Stomach smooth muscle (tissue), 2 donors: ENCODE data around the gene IGF2R.

Experiments
- H3K27ac ChIP-seq: one replicate; pipeline ENCODE4 v1.7.0; 2013; ENCODE audit warnings: mild to moderate bottlenecking, low read length, inconsistent platforms
- H3K27me3 ChIP-seq, 2 donors: one replicate each; pipeline ENCODE4 v1.7.0; 2013; ENCODE audit warnings: low read length in 2 of 2; ENCODE audit not compliant: insufficient read depth in 2 of 2, control insufficient read depth in 1 of 2
- H3K36me3 ChIP-seq, 2 donors: one replicate each; pipeline ENCODE4 v1.7.0; 2013; ENCODE audit warnings: low read length in 2 of 2; ENCODE audit not compliant: control insufficient read depth in 2 of 2, insufficient read depth in 2 of 2
- H3K4me1 ChIP-seq: one replicate; pipeline ENCODE4 v1.7.0; 2013; ENCODE audit warnings: low read length; ENCODE audit not compliant: control insufficient read depth, insufficient read depth
- H3K4me3 ChIP-seq, 2 donors: one replicate each; pipeline ENCODE4 v1.7.0; 2013; ENCODE audit warnings: low read length in 2 of 2
- H3K9ac ChIP-seq, 2 donors: one replicate each; pipeline ENCODE4 v1.7.0; 2013; ENCODE audit warnings: low read length in 2 of 2, mild to moderate bottlenecking in 1 of 2
- H3K9me3 ChIP-seq, 2 donors: one replicate each; pipeline ENCODE4 v1.7.0; 2013; ENCODE audit warnings: low read length in 2 of 2; ENCODE audit not compliant: control insufficient read depth in 2 of 2
- donor health status: healthy.
- donor health status: Pancreatic carcinoma.

Gene IGF2R

DNA sequence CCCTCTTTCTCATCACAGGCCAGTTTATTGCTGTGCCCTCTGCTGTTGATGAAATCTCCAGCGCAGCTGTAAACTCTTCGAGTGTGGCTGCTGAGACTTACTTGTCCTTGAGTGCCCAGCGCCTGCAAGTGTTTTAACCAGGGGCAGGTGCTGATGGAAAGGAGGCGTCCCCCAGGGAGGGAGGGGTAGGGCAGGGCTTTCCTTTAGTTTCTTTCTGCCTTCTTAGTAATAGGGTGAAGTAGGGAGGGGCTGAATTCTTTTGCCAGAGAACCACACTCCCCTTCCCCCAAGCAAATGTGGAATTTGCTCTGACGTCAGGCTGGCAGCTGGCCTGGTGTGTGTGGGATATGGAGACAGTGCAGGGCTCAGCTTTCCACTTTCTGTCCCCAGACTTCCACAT is 61.2 kb downstream of the IGF2R start:
- Histone ChIP-seq H3K4me3 (peak overlapping the region; percentile 0 to 61), H3K27ac (peak overlapping the region; percentile 81), H3K36me3 (peaks cover 31 to 44% of the 10 kb centered on the region in 2 donors), H3K4me1 (peaks cover 11% of the 10 kb centered on the region), H3K27me3 (no peaks in the 10 kb centered on the region), H3K9me3 (no peaks in the 10 kb centered on the region), H3K9ac (peak overlapping the region; percentile 51 to 55)

DNA sequence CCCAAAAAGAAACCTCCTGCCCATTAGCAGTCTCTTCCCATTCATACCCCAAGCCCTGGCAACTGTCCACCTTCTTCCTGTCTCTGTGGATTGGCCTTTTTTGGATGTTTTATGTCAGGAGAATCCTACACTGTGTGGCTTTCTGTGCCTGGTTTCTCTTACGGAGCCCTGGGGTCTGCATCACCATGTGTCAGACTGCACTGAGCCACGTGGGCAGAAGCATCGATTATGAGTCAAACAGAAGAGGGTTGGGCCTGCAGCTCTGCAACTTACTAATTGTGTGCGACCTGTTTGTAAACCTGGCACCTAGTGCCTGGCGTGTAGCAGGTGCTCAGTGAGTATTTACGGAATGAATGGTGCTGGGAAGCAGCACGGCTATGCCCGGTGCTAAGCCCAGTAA is 62.6 kb downstream of the IGF2R start:
- Histone ChIP-seq H3K27ac (no peak overlapping the region), H3K27me3 (no peaks in the 10 kb centered on the region), H3K9me3 (no peaks in the 10 kb centered on the region), H3K4me3 (no peak overlapping the region), H3K36me3 (peaks cover 38 to 41% of the 10 kb centered on the region in 2 donors), H3K4me1 (peaks cover 13% of the 10 kb centered on the region), H3K9ac (no peak overlapping the region)

DNA sequence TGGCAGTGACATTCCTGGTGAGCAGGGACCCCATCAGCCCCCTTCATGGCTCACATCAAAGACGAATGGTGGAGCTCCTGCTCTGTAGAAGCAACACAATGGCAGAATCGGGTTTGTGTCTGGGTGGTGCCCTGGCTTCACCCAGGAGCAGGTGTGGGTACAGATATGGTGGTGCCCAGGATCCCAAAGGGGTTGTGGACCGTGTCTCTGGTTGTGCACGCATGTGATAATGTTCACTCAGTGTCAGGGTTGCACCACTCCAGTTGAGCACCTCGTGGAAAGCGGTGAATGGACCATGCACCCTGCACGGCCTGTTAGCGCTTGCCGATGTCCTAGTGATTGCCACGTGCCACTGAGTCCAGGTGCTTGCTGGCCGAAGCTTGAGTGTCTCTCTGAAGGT is 63.0 kb downstream of the IGF2R start:
- no peak overlapping the region for H3K27ac ChIP-seq
- peaks cover 38 to 41% of the 10 kb centered on the region in 2 donors for H3K36me3 ChIP-seq
- H3K27me3 ChIP-seq = no peaks in the 10 kb centered on the region
- H3K9me3 ChIP-seq = no peaks in the 10 kb centered on the region
- no peak overlapping the region for H3K4me3 ChIP-seq
- no peak overlapping the region for H3K9ac ChIP-seq
- H3K4me1 ChIP-seq = peaks cover 13% of the 10 kb centered on the region

DNA sequence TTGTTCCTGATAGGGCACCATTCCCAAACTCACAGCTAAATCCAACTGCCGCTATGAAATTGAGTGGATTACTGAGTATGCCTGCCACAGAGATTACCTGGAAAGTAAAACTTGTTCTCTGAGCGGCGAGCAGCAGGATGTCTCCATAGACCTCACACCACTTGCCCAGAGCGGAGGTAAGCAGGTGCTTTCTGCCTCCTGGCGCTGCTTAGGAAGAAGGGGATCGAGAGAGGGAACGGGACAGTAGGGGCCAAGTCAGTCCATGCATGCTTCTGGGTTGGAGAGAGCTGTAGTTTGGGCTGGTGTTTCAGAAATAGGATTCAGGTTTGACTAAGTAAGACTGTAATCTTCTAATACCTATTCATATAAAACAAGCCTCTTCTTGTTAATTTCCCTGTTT is 63.7 kb downstream of the IGF2R start:
- peaks cover 13% of the 10 kb centered on the region for H3K4me1 ChIP-seq

DNA sequence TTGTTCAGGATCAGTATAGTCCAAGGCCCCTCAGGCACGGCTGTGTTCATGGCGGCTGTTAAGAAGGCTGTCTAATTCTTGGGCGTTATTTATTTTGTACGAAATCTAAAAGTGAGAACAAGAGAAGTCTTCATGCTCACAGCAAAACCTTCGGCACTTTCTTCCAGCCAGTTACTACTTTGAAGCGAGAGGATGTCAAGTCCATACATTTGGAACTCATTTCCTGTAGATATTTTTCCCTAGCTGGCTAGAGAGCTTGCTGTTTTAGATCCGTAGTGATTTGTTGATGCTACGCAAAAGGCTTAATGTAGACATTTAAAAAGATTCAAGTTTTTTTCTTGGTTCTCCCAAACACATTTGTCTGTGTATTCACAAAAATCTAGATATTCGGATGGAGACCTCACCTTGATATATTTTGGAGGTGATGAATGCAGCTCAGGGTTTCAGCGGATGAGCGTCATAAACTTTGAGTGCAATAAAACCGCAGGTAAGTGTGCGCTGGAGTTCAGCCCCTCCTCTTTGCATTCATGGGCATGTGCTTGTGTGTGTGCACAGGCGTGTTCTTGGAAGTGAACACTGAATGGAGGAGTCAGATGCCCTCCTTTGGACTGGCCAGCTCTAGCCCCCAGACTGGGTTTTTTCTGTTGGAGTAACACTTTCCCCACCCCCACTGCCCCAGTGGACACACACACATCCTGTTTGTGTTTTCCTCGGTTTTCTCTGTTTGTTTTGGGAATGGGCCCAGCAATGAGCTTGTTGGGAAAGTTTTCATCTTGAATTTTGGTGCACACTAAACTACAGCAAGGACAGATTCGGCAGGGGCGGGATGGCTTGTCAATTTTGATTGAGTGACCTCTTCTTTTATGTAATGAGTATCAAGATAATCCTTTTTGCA is 65.4 kb downstream of the IGF2R start:
- H3K36me3 ChIP-seq = peaks cover 29 to 33% of the 10 kb centered on the region in 2 donors
- H3K9ac ChIP-seq = no peak overlapping the region
- no peaks in the 10 kb centered on the region for H3K27me3 ChIP-seq
- H3K27ac ChIP-seq = no peak overlapping the region
- no peak overlapping the region for H3K4me3 ChIP-seq
- H3K9me3 ChIP-seq = no peaks in the 10 kb centered on the region
- peaks cover 13% of the 10 kb centered on the region for H3K4me1 ChIP-seq

More for the DNA sequence above, 63.7 kb downstream of the IGF2R start:
- Histone ChIP-seq H3K36me3 (peaks cover 32 to 36% of the 10 kb centered on the region in 2 donors), H3K9me3 (no peaks in the 10 kb centered on the region), H3K4me3 (no peak overlapping the region), H3K9ac (no peak overlapping the region), H3K27me3 (no peaks in the 10 kb centered on the region), H3K27ac (no peak overlapping the region)

DNA sequence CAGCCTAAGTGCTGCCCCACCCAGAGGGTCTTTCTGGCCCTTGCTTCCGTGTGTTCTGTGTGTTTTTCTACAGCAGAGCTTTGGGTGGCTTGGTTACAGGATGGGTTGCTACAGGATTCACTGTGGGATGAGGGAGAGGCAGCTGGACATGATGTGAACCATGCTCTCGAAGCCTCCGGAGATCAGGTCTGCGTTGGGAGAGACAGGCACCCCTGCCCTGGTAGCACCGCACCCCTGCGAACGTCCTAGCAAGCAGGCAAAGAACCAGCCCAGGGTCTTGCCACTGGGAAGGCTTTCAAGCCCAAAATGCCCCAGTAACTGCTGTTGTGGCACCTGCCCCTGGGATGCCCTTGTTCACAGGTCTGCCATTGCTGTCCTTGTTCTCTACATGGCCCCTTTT is 66.4 kb downstream of the IGF2R start:
- Histone ChIP-seq H3K9me3 (no peaks in the 10 kb centered on the region), H3K27me3 (no peaks in the 10 kb centered on the region), H3K4me3 (no peak overlapping the region), H3K27ac (no peak overlapping the region), H3K4me1 (peaks cover 4% of the 10 kb centered on the region), H3K36me3 (peaks cover 29 to 38% of the 10 kb centered on the region in 2 donors), H3K9ac (no peak overlapping the region)

DNA sequence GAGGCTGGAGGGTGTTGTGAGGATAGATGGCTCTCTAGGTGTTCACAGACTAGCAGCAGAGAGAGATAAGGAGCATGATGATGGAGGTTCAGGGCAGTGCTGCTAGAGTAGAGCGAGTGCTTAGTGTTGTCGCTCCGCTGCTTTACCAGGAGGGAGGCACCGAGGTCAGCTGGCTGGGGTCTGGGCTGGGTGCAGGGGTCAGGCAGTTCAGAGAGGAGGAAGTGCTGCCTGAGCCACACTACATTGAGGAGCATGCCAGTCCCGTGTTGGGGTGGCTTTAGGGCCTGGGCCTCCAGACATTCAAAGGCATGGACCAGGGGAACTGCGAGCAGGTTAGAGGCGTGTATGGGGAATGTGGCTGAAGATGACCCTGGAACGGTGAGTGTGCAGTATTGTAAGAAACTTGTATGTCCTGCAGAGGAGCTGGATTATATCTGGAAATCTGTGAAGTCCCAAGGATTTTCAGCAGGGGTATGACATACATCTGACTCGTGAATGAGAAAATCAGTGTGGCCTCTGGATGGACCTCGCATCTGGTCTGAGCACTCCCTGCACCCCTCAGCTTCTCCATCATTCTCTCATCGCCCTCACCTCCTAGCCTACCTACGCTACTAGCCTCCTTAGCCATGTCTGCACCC is 66.9 kb downstream of the IGF2R start:
- Histone ChIP-seq H3K4me1 (peaks cover 4% of the 10 kb centered on the region), H3K36me3 (peaks cover 29 to 41% of the 10 kb centered on the region in 2 donors), H3K27ac (peak overlapping the region; percentile 18), H3K27me3 (no peaks in the 10 kb centered on the region), H3K9me3 (no peaks in the 10 kb centered on the region), H3K4me3 (no peak overlapping the region), H3K9ac (no peak overlapping the region)

DNA sequence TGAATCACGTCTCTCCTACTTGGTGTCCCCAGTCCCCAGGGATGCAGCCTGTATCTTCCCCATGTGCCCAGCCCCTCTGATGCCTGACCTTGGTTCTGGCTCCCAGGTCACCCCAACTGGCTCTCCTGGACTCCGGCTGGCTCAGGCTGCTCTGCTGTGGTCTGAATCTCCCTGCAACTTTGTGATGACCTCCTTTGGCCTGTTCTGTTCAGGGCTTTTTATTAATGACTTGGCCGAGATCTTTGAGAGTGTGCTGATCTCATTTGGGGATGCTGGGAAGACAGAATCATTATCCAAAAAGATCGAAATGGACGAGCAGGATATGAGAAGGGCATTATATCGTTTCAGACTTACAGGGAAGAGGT is 67.4 kb downstream of the IGF2R start:
- Histone ChIP-seq H3K9me3 (no peaks in the 10 kb centered on the region), H3K27ac (peak overlapping the region; percentile 18), H3K4me3 (no peak overlapping the region), H3K9ac (no peak overlapping the region), H3K27me3 (no peaks in the 10 kb centered on the region), H3K36me3 (peaks cover 29 to 43% of the 10 kb centered on the region in 2 donors), H3K4me1 (peaks cover 4% of the 10 kb centered on the region)

DNA sequence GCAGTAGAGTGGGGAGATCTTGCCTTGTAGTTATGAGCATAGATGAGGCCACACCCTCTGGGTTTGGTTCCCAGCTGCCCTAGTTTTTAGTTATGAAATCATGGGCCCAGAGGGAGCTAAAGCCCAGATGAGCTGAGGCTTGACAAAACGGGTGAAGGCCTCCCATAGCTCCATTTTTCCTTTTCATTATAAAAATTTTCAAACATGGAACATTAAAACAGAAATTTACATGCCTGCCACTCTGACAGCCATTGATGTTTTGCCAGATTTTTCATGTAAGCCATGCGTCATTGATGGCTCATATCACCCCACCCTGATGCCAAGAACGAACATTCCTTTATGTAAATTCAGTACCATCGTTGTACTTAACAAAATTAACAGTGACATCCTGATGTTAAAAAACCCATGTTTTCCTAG is 67.9 kb downstream of the IGF2R start:
- no peak overlapping the region for H3K4me3 ChIP-seq
- peaks cover 25 to 38% of the 10 kb centered on the region in 2 donors for H3K36me3 ChIP-seq
- H3K27me3 ChIP-seq = no peaks in the 10 kb centered on the region
- peaks cover 7% of the 10 kb centered on the region for H3K4me1 ChIP-seq
- H3K9me3 ChIP-seq = no peaks in the 10 kb centered on the region
- H3K27ac ChIP-seq = peak overlapping the region; percentile 18
- no peak overlapping the region for H3K9ac ChIP-seq

DNA sequence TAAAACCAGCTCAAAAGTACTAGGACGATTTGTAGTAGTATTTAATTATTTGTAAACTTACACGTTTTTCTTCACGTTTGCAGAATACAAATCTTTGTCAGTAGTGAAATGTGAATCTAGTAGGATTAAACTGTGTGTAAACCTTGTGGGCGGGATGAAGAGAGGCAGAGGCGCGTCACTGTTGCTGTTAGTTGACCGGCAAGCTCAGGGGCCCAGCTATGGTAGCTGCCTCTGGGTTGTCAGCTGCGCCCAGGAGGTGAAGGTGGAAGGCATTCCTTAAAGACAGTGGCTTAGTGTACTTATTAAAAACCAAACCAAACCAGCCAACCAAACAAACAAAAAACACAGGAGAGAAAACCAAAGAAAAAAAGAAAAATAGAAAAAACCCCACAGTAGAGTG is 69.6 kb downstream of the IGF2R start:
- Histone ChIP-seq H3K36me3 (peaks cover 23 to 37% of the 10 kb centered on the region in 2 donors), H3K4me3 (no peak overlapping the region), H3K27ac (no peak overlapping the region), H3K9ac (no peak overlapping the region), H3K4me1 (peaks cover 9% of the 10 kb centered on the region), H3K9me3 (no peaks in the 10 kb centered on the region), H3K27me3 (no peaks in the 10 kb centered on the region)

DNA sequence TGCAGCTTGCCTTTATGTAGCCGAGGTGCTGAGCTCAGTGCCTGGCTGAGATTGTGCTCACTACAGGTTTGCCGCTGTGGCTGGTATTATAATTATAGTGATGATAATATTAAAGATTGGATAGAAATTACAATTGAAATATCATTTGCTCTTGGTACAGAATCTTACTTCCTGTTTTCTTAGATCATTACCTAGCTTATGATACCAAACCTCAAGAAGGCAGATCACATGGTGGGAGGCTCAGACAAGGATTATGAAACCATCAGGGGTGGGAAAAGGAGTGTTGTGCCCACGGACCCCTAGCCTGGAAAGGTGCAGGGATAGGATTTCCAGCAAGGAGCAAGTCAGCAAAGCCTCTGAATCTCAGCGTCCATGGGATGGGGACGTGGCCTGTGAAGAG is 70.6 kb downstream of the IGF2R start:
- Histone ChIP-seq H3K9me3 (no peaks in the 10 kb centered on the region), H3K27ac (no peak overlapping the region), H3K9ac (no peak overlapping the region), H3K36me3 (peaks cover 26 to 41% of the 10 kb centered on the region in 2 donors), H3K4me1 (peaks cover 9% of the 10 kb centered on the region), H3K27me3 (no peaks in the 10 kb centered on the region), H3K4me3 (no peak overlapping the region)
